Mucosa of descending colon (tissue), 3 donors: Measurements from ENCODE around the gene TOX3. TPM values are rescaled to one million over a fixed set of nuclear protein-coding genes. Genes with fewer than 3 reads are reported as not detected.

Experiments used
- ATAC-seq: fragments of 200-7000 bp; cut with Tn5 transposase; one replicate; pipeline ENCODE4 v1.9.1; 2020; ENCODE audit warnings: mild to moderate bottlenecking, moderate library complexity
- DNase-seq, 3 donors: peaks; one replicate each; pipeline ENCODE4 v3.0.0-alpha.2; 2020
- H3K36me3 ChIP-seq: fragments of 200-600 bp; one replicate; pipeline ENCODE4 v1.8.0; 2021; ENCODE audit warnings: low read depth, mild to moderate bottlenecking
- H3K4me1 ChIP-seq: fragments of 200-600 bp; one replicate; pipeline ENCODE4 v1.8.0; 2021; ENCODE audit warnings: low read depth, mild to moderate bottlenecking
- H3K4me3 ChIP-seq: fragments of 200-600 bp; one replicate; pipeline ENCODE4 v1.8.0; 2021; ENCODE audit warnings: mild to moderate bottlenecking
- H3K9me3 ChIP-seq: fragments of 200-600 bp; one replicate; pipeline ENCODE4 v1.8.0; 2021; ENCODE audit warnings: mild to moderate bottlenecking
- intact Hi-C, 2 donors: fragments of 100-400 bp; cut with DNase I in 1 of 2; cut with micrococcal nuclease in 1 of 2; formaldehyde crosslinking; loops; one replicate each; pipeline versions ENCODE4 v1.11.0 to v1.11.1; 2022; cut with DNase I, micrococcal nuclease
- total RNA-seq, 3 donors: library from RNA; stranded (reverse); fragmentation: NEBNext Ultra II Directional in 2 of 3; extraction: Animal tissue kit (Norgen Biotek cat#: 25700) in 2 of 3; gene quantifications; one replicate each; pipeline versions ENCODE4 v1.2.1 to v1.2.4, GENCODE V29; 2021 to 2023
- TF ChIP-seq, protein P1 (sequence below): fragments of 200-600 bp; IDR thresholded peaks from one replicate; pipeline ENCODE4 v1.8.0; 2022; ENCODE audit warnings: antibody characterized with exemption, mild to moderate bottlenecking
- donor health status: DM: no; HTN: no; CAD: no; lungs with moderate emphysema.
- donor health status: DM: no; HTN: no; CAD: no.
- donor health status: DM: no; HTN: yes; CAD: no.

The TOX3 gene
- total RNA-seq, 3 donors from 2014 or later, result 16.0 to 47.6 (median 42.3) TPM

- peaks cover 19% of the 10 kb centered on the region for H3K4me1 ChIP-seq
- no peak for ATAC-seq
- no peaks in the 10 kb centered on the region for H3K36me3 ChIP-seq
- DNase-seq, result no peak
- H3K9me3 ChIP-seq, result no peaks in the 10 kb centered on the region
- intact Hi-C loops, result no loop called here
- no peak overlapping the region for H3K4me3 ChIP-seq
- TF ChIP-seq, protein P1, sequence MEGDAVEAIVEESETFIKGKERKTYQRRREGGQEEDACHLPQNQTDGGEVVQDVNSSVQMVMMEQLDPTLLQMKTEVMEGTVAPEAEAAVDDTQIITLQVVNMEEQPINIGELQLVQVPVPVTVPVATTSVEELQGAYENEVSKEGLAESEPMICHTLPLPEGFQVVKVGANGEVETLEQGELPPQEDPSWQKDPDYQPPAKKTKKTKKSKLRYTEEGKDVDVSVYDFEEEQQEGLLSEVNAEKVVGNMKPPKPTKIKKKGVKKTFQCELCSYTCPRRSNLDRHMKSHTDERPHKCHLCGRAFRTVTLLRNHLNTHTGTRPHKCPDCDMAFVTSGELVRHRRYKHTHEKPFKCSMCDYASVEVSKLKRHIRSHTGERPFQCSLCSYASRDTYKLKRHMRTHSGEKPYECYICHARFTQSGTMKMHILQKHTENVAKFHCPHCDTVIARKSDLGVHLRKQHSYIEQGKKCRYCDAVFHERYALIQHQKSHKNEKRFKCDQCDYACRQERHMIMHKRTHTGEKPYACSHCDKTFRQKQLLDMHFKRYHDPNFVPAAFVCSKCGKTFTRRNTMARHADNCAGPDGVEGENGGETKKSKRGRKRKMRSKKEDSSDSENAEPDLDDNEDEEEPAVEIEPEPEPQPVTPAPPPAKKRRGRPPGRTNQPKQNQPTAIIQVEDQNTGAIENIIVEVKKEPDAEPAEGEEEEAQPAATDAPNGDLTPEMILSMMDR, result no peak
These were observed 90.6 kb downstream of the TOX3 start for GRCh38 chr16:52456368-52456767.

DNA sequence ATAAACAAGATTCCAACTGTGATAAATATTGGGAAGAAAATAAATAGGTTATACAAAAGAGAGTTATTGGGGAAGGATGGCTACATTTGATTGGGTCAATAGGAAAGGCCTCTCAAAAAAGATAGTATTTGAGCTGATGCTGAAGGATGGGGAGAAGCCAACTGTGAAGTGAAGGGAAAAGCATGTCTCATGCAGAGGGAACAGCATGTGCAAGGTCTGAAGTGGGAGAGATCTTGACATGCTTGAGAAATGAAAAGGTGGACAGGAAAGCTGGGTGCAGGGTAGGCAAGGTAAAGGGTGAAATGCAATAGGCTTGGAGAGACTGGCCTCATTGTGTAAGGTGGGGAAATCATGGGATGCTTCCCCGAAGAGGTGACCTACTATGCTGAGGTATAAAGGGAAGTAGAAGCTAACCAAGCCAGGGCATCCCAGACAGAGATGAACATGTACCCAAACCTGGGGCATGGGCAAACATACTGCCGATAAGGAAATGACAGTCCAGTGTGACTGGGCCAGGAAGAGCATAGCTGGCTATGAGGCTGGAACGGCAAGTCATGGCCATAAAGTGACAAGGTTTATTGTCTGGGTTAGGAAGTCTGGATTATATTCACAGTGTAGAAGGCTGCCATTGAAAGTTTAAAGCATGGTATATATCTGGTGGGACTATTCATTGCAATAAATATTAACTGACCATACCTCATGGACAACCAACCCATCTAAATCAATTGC is 91.2 kb downstream of the TOX3 start:
- H3K36me3 ChIP-seq, result no peaks in the 10 kb centered on the region
- intact Hi-C loops, result no loop called here
- ATAC-seq, result peak; percentile 80
- TF ChIP-seq, protein P1, result no peak
- H3K4me1 ChIP-seq, result peaks cover 19% of the 10 kb centered on the region
- peak in 2 of 3 donors; percentile 33 for DNase-seq
- no peaks in the 10 kb centered on the region for H3K9me3 ChIP-seq
- no peak overlapping the region for H3K4me3 ChIP-seq

DNA sequence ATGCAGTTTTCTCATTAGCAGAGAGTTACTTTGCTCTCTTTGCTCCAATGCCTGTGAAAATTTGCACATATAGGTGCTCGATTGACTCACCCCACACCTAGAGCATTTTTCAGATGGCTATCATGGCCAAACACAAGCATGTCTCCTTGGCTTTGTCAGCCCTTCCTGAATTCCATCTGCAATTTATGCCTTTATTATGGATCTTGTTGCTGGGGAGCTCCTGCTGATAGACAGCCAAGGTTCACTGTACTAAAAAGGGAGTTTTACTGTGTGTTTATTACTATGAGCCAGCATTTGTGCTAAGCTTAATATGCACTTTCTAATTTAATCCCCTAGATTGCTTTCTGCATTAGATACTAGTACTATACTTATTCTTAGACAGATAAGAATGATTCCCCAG is 93.3 kb downstream of the TOX3 start:
- no peaks in the 10 kb centered on the region for H3K9me3 ChIP-seq
- peaks cover 19% of the 10 kb centered on the region for H3K4me1 ChIP-seq
- H3K36me3 ChIP-seq, result no peaks in the 10 kb centered on the region
- TF ChIP-seq, protein P1, result no peak
- no peak overlapping the region for H3K4me3 ChIP-seq
- intact Hi-C loops, result no loop called here
- peak in 1 of 3 donors; percentile 31 for DNase-seq
- ATAC-seq, result peak; percentile 67

DNA sequence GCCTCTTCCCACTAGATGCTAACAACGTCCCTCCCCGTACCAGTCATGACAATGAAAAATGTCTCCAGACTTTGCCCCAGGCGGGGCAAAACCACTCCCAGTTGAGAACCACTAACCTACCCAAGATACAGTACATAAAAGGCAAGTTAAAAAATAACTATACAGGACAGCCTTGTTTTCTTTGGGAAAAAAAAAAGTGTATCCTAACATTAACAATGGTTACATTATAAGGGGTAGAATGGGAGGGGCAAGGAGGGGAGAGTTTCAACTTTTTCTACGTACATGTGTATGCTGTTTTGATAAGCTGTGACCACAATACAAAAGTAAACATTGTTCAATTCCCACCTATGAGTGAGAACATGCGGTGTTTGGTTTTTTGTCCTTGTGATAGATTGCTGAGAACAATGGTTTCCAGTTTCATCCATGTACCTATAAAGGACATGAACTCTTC is 94.9 kb downstream of the TOX3 start:
- intact Hi-C loops, result no loop called here
- no peaks in the 10 kb centered on the region for H3K9me3 ChIP-seq
- peaks cover 19% of the 10 kb centered on the region for H3K4me1 ChIP-seq
- ATAC-seq (peak; percentile 89), DNase-seq (peak; percentile 52 to 72 (median 69))
- H3K36me3 ChIP-seq, result no peaks in the 10 kb centered on the region
- H3K4me3 ChIP-seq, result no peak overlapping the region
- TF ChIP-seq, protein P1, result no peak

DNA sequence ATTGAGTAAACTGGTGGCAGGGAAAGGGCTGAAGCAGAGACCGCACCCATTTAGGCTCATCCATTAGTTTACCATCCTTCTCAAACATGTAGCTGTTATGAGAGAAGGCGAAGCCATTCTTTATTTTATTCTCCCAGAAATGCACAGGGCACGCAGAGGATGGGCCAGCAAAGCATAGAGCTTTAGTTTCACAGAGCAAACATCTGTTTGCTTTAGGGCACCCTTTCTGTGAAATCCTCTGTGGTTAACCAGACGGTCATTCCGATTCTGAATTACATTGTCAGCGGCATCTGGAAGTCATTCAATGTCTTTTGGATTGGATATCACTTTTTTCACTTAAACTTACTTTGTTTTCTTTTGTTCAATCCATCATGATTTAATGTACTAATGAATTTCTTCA is 96.0 kb downstream of the TOX3 start:
- Histone ChIP-seq H3K4me3 (no peak overlapping the region), H3K4me1 (peaks cover 11% of the 10 kb centered on the region), H3K36me3 (no peaks in the 10 kb centered on the region), H3K9me3 (no peaks in the 10 kb centered on the region)
- no peak for ATAC-seq
- intact Hi-C loops, result no loop called here
- TF ChIP-seq, protein P1, result no peak
- DNase-seq, result no peak
